HCT116 (cell line): Measurements from ENCODE around the gene SIRPB1.
"Not testable (repeated sequence)": the region's sequence is repeated elsewhere in the genome, so short reads cannot be mapped to it uniquely, and the experiment has no call there.

Experiments
- CEBPB ChIP-seq: IDR thresholded peaks from 2 replicates; pipeline ENCODE4 v1.6.1; 2012; ENCODE audit warnings: low read depth
- ELF1 ChIP-seq: IDR thresholded peaks from 2 replicates; pipeline ENCODE4 v1.6.1; 2012; ENCODE audit warnings: low read depth, borderline replicate concordance
- EZH2phosphoT487 ChIP-seq: fragments of 200-600 bp; IDR thresholded peaks from 2 replicates; pipeline ENCODE4 v1.6.1; 2018; ENCODE audit warnings: antibody characterized with exemption, borderline replicate concordance
- JUND ChIP-seq: IDR thresholded peaks from 2 replicates; pipeline ENCODE4 v1.6.1; 2012
- POLR2A ChIP-seq: IDR thresholded peaks from 2 replicates; pipeline ENCODE4 v1.7.0; 2011; ENCODE audit warnings: borderline replicate concordance; ENCODE audit not compliant: insufficient read depth, insufficient read length; ENCODE audit errors: extremely low read depth
- POLR2AphosphoS5 ChIP-seq: IDR thresholded peaks from 2 replicates; pipeline ENCODE4 v1.6.1; 2011; ENCODE audit warnings: mild to moderate bottlenecking, low read depth, low read length, moderate library complexity
- RAD21 ChIP-seq: IDR thresholded peaks from 2 replicates; pipeline ENCODE4 v1.6.1; 2012; ENCODE audit warnings: low read depth, mild to moderate bottlenecking
- REST ChIP-seq: IDR thresholded peaks from 2 replicates; pipeline ENCODE4 v1.6.1; 2012; ENCODE audit warnings: low read depth
- YY1 ChIP-seq: IDR thresholded peaks from 2 replicates; pipeline ENCODE4 v1.6.1; 2011; ENCODE audit warnings: low read length, low read depth, moderate library complexity, mild to moderate bottlenecking; ENCODE audit not compliant: insufficient replicate concordance; ENCODE audit errors: extremely low read depth
- TF ChIP-seq, protein P1 (sequence below), 3 experiments: fragments of 200-600 bp in 1 of 3; sonication (generic) in 1 of 3; IDR thresholded peaks in 2 of 3; conservative IDR thresholded peaks in 1 of 3; 2 replicates each; pipeline ENCODE4 v1.5.1; 2012 to 2017; ENCODE audit warnings: low read depth in 2 of 3, low read length in 2 of 3, antibody characterized with exemption in 1 of 3, borderline replicate concordance in 1 of 3, control low read depth in 1 of 3, mild to moderate bottlenecking in 1 of 3, mixed read lengths in 1 of 3, mixed run types in 1 of 3, moderate library complexity in 1 of 3; ENCODE audit not compliant: insufficient read depth in 1 of 3

DNA sequence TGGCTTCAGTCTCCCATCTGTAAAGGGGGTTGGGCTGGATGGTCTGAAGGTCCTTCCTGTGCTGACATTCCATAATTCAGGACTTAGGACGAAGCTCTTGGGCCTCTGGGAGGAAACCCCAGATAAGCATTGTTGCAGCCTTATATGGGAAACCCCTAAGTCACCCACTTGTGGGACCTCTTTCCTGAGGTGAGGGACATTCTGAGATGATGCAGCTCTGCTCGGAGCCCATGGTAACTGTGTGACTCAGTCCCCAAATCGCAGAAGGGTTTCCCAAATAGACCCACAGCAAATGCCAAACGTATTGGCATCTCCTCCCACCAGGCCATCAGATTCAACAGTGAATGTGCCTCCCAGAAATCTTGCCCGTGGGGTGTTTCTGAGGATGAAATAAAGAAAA is 9.4 kb downstream of the SIRPB1 start:
- not testable (repeated sequence) for TF ChIP-seq EZH2phosphoT487, CEBPB, ELF1, POLR2A, POLR2AphosphoS5, JUND, RAD21, REST, YY1
- TF ChIP-seq, protein P1, sequence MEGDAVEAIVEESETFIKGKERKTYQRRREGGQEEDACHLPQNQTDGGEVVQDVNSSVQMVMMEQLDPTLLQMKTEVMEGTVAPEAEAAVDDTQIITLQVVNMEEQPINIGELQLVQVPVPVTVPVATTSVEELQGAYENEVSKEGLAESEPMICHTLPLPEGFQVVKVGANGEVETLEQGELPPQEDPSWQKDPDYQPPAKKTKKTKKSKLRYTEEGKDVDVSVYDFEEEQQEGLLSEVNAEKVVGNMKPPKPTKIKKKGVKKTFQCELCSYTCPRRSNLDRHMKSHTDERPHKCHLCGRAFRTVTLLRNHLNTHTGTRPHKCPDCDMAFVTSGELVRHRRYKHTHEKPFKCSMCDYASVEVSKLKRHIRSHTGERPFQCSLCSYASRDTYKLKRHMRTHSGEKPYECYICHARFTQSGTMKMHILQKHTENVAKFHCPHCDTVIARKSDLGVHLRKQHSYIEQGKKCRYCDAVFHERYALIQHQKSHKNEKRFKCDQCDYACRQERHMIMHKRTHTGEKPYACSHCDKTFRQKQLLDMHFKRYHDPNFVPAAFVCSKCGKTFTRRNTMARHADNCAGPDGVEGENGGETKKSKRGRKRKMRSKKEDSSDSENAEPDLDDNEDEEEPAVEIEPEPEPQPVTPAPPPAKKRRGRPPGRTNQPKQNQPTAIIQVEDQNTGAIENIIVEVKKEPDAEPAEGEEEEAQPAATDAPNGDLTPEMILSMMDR (IDR thresholded peaks at IDR 0.05 in 2 of 3, conservative IDR thresholded peaks at IDR 0.05 in 1 of 3; ENCODE audit: borderline replicate concordance in 1 of 3, insufficient read depth in 1 of 3, low read depth in 2 of 3, low read length in 2 of 3) = not testable (repeated sequence)
